Hepatocyte (in vitro differentiated cells): ENCODE results near the gene EEIG2.

Experiments used
- CTCF ChIP-seq: fragments of 200-600 bp; sonication (generic); IDR thresholded peaks from 2 replicates; pipeline ENCODE4 v1.5.1; 2016; ENCODE audit warnings: antibody characterized with exemption, mild to moderate bottlenecking; ENCODE audit not compliant: poor library complexity
- EZH2 ChIP-seq: fragments of 200-600 bp; sonication (generic); IDR thresholded peaks from 2 replicates; pipeline ENCODE4 v1.6.1; 2016; ENCODE audit warnings: antibody characterized with exemption, mild to moderate bottlenecking, borderline replicate concordance
- EZH2phosphoT487 ChIP-seq: fragments of 200-600 bp; sonication (generic); IDR thresholded peaks from one replicate; pipeline ENCODE4 v1.6.1; 2018; ENCODE audit warnings: antibody characterized with exemption, mild to moderate bottlenecking, low read depth, moderate library complexity; ENCODE audit not compliant: unreplicated experiment, severe bottlenecking

GRCh38 chr1:108595507-108595906 lies 35.6 kb downstream of the EEIG2 start:
- TF ChIP-seq EZH2 (no peak), CTCF (no peak), EZH2phosphoT487 (no peak)
